ENCODE results near the gene PARP12. TPM values are rescaled to one million over a fixed set of nuclear protein-coding genes. Genes with fewer than 3 reads are reported as not detected.
"Not testable (repeated sequence)": the region's sequence is repeated elsewhere in the genome, so short reads cannot be mapped to it uniquely, and the experiment has no call there.

PARP12 gene
- total and polyA plus RNA-seq, 10 of the 15 experiments (the other 5 are each of a cell fraction or from before 2014, with no cell fraction given): 0.98 to 51.8 (median 18.0) TPM

- TF ChIP-seq ZBTB11 (CRISPR knock-in tag; IDR thresholded peaks at IDR 0.05) (0 out of 2 replicates have a peak, but pooled peaks have one; percentile 14), ZSCAN29 (IDR thresholded peaks at IDR 0.05) (0 out of 2 replicates have a peak, but pooled peaks have one; percentile 35), NR2F1 (conservative IDR thresholded peaks at IDR 0.05) (peak; percentile 75), BHLHE40 (IDR thresholded peaks at IDR 0.05; ENCODE audit: borderline replicate concordance in 1 of 2, low read depth in 2 of 2, low read length in 1 of 2) (peak; percentile 33 to 79; a peak in 2 of 4 replicates), TCF3 (IDR thresholded peaks at IDR 0.05; ENCODE audit: borderline replicate concordance, insufficient read depth, low read depth, low read length) (peak; percentile 76)
Measured at GRCh38 chr7:140062528-140063299, at the start of gene PARP12 (continued).

- H3K4me3 ChIP-seq; H2AFZ ChIP-seq (ENCODE audit: control insufficient read depth, low read depth, low read length); in situ Hi-C loops (cut with MboI); DNase-seq (ENCODE audit: low read depth, low spot score); H4K20me1 ChIP-seq (ENCODE audit: control insufficient read depth, insufficient read depth); CTCF ChIA-PET; H3K4me2 ChIP-seq (ENCODE audit: control insufficient read depth, insufficient read depth); RAD21 ChIA-PET (ENCODE audit: unreplicated experiment); FAIRE-seq; H3K9me3 ChIP-seq (replicated peaks; ENCODE audit: control insufficient read depth, insufficient read depth, low read length); H3K27me3 ChIP-seq (replicated peaks in 1 of 2; ENCODE audit: control insufficient read depth in 2 of 2, insufficient read depth in 2 of 2, low read length in 1 of 2); ATAC-seq; intact Hi-C loops (cut with micrococcal nuclease; ENCODE audit: unreplicated experiment); H3K4me1 ChIP-seq (ENCODE audit: control insufficient read depth, insufficient read depth, low read length); H3K36me3 ChIP-seq (ENCODE audit: control insufficient read depth in 2 of 2, insufficient read depth in 2 of 2, low read length in 1 of 2); H3K9ac ChIP-seq (ENCODE audit: control insufficient read depth, insufficient read depth, low read length); POLR2A ChIA-PET; H3K79me2 ChIP-seq (ENCODE audit: control insufficient read depth, insufficient read depth, low read length); SMC1A ChIA-PET (ENCODE audit: uncharacterized antibody, unreplicated experiment); BruUV-seq (replicated peaks); H3K27ac ChIP-seq (ENCODE audit: control insufficient read depth, insufficient read depth): not testable (repeated sequence)
- WGBS (ENCODE audit: insufficient coverage, insufficient replicate concordance, low lambda C conversion rate, missing lambda C conversion rate): 85% methylated on average over 7 of the region's 8 CpGs
Measured at GRCh38 chr7:140108777-140109176, 46.0 kb upstream of the PARP12 start.
